GM19467 (cell line): ENCODE data around the gene HNRNPAB.
"Not testable (repeated sequence)": the region's sequence is repeated elsewhere in the genome, so short reads cannot be mapped to it uniquely, and the experiment has no call there.

Source experiments
- ATAC-seq: cut with Tn5 transposase; IDR thresholded peaks from one replicate; pipeline ENCODE4 v1.9.1; 2021; ENCODE audit warnings: mild to moderate bottlenecking, moderate library complexity; ENCODE audit not compliant: unreplicated experiment

Gene HNRNPAB

GRCh38 chr5:178228609-178229008 is 24.3 kb downstream of the HNRNPAB start:
- no peak for ATAC-seq

- ATAC-seq: not testable (repeated sequence)
Observed at GRCh38 chr5:178229111-178229510, 24.8 kb downstream of the HNRNPAB start.

GRCh38 chr5:178229861-178230260 is 25.5 kb downstream of the HNRNPAB start:
- no peak for ATAC-seq

- ATAC-seq: no peak
Observed at GRCh38 chr5:178230879-178231538, 26.7 kb downstream of the HNRNPAB start.

GRCh38 chr5:178231539-178232123 is 27.3 kb downstream of the HNRNPAB start:
- ATAC-seq: no peak

- peak; percentile 54 for ATAC-seq
Observed at GRCh38 chr5:178232124-178232919, 28.0 kb downstream of the HNRNPAB start, which contains the start of gene PHYKPL. PHYKPL (minus strand) TSS chr5:178232802; CDS start chr5:178232550, 252 bp downstream.

GRCh38 chr5:178232920-178233429 is 28.6 kb downstream of the HNRNPAB start:
- no peak for ATAC-seq

- no peak for ATAC-seq
Observed at GRCh38 chr5:178234121-178234749, 29.9 kb downstream of the HNRNPAB start.

- no peak for ATAC-seq
Observed at GRCh38 chr5:178234750-178235587, 30.6 kb downstream of the HNRNPAB start.

GRCh38 chr5:178235588-178235974 is 31.2 kb downstream of the HNRNPAB start:
- ATAC-seq: no peak

- no peak for ATAC-seq
Observed at GRCh38 chr5:178236126-178236525, 31.8 kb downstream of the HNRNPAB start.

GRCh38 chr5:178236679-178237078 is 32.3 kb downstream of the HNRNPAB start:
- no peak for ATAC-seq

- ATAC-seq: no peak
Observed at GRCh38 chr5:178237431-178238312, 33.3 kb downstream of the HNRNPAB start.

GRCh38 chr5:178238313-178238635 is 33.9 kb downstream of the HNRNPAB start:
- no peak for ATAC-seq

GRCh38 chr5:178238711-178239592 is 34.6 kb downstream of the HNRNPAB start:
- ATAC-seq: no peak

GRCh38 chr5:178239626-178240301 is 35.4 kb downstream of the HNRNPAB start:
- ATAC-seq: not testable (repeated sequence)

- ATAC-seq: no peak
Observed at GRCh38 chr5:178240341-178240741, 36.0 kb downstream of the HNRNPAB start.

GRCh38 chr5:178240766-178241165 is 36.4 kb downstream of the HNRNPAB start:
- ATAC-seq: no peak
